Progenitor cell of endocrine pancreas (in vitro differentiated cells): ENCODE measurements around the gene CREBBP. TPM values are rescaled to one million over a fixed set of nuclear protein-coding genes. Genes with fewer than 3 reads are reported as not detected.

ENCODE experiments used
- DNase-seq: peaks from one replicate; pipeline ENCODE4 v3.0.0; 2021; ENCODE audit warnings: low spot score; ENCODE audit not compliant: unreplicated experiment
- H3K27ac Mint-ChIP-seq: 2 replicates; pipeline ENCODE4 v1.8.0; 2021; ENCODE audit warnings: mild to moderate bottlenecking, moderate library complexity, mixed read lengths
- H3K27me3 Mint-ChIP-seq: 2 replicates; pipeline ENCODE4 v1.8.0; 2021; ENCODE audit warnings: mixed read lengths
- H3K36me3 Mint-ChIP-seq: 2 replicates; pipeline ENCODE4 v1.8.0; 2022; ENCODE audit warnings: mixed read lengths; ENCODE audit not compliant: insufficient read depth
- H3K4me1 Mint-ChIP-seq: 2 replicates; pipeline ENCODE4 v1.8.0; 2021; ENCODE audit warnings: low read depth, mixed read lengths
- H3K4me3 Mint-ChIP-seq: 2 replicates; pipeline ENCODE4 v1.8.0; 2021; ENCODE audit warnings: low read depth, mild to moderate bottlenecking, moderate library complexity, mixed read lengths
- H3K9me3 Mint-ChIP-seq: 2 replicates; pipeline ENCODE4 v1.8.0; 2021; ENCODE audit warnings: low read depth, mixed read lengths
- total RNA-seq: library from RNA; stranded (reverse); gene quantifications from 2 replicates; pipeline ENCODE4 v1.2.1, GENCODE V29; 2021
- TF ChIP-seq, protein P1 (sequence below): fragments of 200-600 bp; sonication (generic); IDR thresholded peaks from one replicate; pipeline ENCODE4 v1.5.0; 2021; ENCODE audit warnings: antibody characterized with exemption, mild to moderate bottlenecking; ENCODE audit not compliant: unreplicated experiment

Gene CREBBP
- total RNA-seq, 1 donor from 2014 or later: 144 TPM

DNA sequence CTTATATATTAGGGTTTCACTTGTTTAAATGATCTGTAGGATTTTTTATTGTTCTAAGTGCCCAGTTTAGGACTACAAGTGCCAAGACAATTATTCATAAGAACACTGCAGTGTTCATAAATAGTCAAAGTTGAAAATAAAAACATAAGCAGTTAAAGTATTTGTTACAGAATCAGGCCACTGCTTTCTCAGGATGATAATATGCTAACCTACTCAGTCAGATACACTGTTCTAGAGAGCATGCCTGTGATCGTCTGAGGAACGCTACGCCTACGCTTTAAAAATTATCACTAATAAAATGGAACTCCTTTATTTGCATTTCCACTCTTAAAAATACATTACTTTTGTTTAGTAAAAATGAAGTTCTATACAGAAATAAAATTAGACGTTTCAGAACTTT is 125.7 kb downstream of the CREBBP start:
- Mint-ChIP-seq H3K9me3 (no peaks in the 10 kb centered on the region), H3K4me3 (no peak overlapping the region), H3K27ac (no peak overlapping the region), H3K4me1 (peaks cover 9% of the 10 kb centered on the region), H3K27me3 (no peaks in the 10 kb centered on the region), H3K36me3 (peaks cover 42% of the 10 kb centered on the region)
- TF ChIP-seq, protein P1, sequence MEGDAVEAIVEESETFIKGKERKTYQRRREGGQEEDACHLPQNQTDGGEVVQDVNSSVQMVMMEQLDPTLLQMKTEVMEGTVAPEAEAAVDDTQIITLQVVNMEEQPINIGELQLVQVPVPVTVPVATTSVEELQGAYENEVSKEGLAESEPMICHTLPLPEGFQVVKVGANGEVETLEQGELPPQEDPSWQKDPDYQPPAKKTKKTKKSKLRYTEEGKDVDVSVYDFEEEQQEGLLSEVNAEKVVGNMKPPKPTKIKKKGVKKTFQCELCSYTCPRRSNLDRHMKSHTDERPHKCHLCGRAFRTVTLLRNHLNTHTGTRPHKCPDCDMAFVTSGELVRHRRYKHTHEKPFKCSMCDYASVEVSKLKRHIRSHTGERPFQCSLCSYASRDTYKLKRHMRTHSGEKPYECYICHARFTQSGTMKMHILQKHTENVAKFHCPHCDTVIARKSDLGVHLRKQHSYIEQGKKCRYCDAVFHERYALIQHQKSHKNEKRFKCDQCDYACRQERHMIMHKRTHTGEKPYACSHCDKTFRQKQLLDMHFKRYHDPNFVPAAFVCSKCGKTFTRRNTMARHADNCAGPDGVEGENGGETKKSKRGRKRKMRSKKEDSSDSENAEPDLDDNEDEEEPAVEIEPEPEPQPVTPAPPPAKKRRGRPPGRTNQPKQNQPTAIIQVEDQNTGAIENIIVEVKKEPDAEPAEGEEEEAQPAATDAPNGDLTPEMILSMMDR: no peak
- no peak for DNase-seq

DNA sequence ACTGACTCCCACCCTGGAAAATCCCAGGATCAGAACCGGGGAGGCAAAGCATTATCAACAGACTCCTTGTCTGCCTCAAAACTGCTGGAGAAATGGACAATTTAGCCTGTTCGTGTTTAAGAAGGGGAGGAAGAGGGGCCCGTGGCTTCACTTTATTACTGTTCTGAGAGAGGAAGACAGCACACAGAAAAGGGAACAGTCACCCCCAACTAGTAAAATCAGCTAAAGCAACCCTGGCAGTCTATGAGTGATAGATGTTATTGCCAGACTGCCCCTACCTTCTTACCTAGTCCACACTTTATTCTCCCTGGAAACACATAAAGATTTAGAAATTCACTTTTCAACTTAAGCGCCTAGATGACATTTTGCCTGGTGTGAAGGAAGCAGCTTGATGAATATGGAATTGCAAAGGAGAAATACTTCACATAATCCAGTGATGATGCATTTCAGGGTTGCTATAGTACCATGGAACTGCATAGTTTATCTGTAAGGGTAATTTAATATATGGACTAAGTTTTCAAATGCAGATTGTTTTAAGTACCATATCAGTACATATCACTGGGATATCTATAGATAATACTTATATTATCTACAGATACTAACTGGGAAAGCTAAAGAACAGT is 126.3 kb downstream of the CREBBP start:
- no peak for DNase-seq
- TF ChIP-seq, protein P1: no peak
- peaks cover 42% of the 10 kb centered on the region for H3K36me3 Mint-ChIP-seq
- H3K27me3 Mint-ChIP-seq: no peaks in the 10 kb centered on the region
- peak overlapping the region; percentile 70 for H3K27ac Mint-ChIP-seq
- no peaks in the 10 kb centered on the region for H3K9me3 Mint-ChIP-seq
- peaks cover 9% of the 10 kb centered on the region for H3K4me1 Mint-ChIP-seq
- H3K4me3 Mint-ChIP-seq: no peak overlapping the region

DNA sequence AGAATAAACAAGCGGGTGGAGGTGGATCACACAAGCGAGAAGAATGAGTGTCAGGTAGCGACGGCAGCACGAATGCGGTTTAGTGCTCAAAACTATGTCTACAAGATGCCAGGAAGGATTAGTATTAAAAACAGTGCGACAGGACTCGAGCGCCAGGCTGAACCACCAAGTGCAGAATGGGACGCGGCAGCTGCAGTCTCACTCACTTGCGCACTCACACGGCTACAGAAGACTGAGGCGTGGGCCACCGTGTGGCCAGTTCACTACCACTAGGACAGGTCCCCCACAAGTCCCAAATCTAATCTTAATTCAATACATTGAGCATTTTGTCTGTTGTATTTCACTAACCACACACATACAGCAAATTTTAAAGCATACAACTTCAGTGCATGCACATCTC is 127.5 kb downstream of the CREBBP start:
- H3K9me3 Mint-ChIP-seq: no peaks in the 10 kb centered on the region
- no peaks in the 10 kb centered on the region for H3K27me3 Mint-ChIP-seq
- TF ChIP-seq, protein P1: no peak
- DNase-seq: no peak
- H3K4me1 Mint-ChIP-seq: peaks cover 8% of the 10 kb centered on the region
- no peak overlapping the region for H3K4me3 Mint-ChIP-seq
- H3K27ac Mint-ChIP-seq: peak overlapping the region; percentile 77
- H3K36me3 Mint-ChIP-seq: peaks cover 43% of the 10 kb centered on the region

DNA sequence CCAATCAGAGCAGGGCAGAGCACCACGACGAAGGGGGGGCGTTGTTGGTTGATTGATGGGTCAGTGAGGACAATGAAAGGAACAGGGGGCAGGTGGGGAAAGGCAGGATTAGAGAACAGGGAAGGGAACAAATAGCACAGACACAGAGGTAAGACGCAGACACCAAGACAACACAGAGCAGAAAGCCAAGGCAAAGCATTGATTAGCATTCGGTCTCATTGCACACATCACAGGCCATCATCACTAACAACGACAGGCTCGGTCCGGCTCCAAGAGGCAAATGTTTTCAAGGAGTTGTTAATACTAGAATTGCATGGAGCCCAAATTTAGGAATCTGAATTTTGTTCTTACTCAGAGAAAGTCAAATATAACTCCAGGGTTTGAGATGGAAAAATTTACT is 128.6 kb downstream of the CREBBP start:
- H3K27ac Mint-ChIP-seq: peak overlapping the region; percentile 77
- H3K4me3 Mint-ChIP-seq: no peak overlapping the region
- peaks cover 8% of the 10 kb centered on the region for H3K4me1 Mint-ChIP-seq
- no peak for DNase-seq
- TF ChIP-seq, protein P1: no peak
- peaks cover 43% of the 10 kb centered on the region for H3K36me3 Mint-ChIP-seq
- H3K27me3 Mint-ChIP-seq: no peaks in the 10 kb centered on the region
- H3K9me3 Mint-ChIP-seq: no peaks in the 10 kb centered on the region

DNA sequence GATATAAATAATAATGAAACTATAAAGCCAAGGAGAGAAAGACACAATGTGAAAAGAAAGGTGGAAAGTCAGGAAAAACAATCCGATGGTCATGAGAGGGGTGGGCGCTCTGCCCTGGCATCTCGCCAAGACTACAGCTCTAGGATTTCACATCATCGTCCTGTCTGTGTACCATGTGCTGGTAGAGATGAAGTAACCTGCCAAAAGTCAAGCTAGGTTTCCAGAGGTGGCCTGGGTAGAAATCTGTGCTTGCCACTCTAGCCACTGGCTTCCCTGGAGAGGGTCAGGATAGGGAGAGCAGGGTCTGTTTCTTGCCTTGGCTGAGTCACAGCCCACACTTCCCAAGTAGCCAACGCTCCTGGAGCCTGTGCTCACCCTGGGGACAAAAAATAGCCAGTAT is 132.2 kb downstream of the CREBBP start:
- Mint-ChIP-seq H3K9me3 (no peaks in the 10 kb centered on the region), H3K36me3 (peaks cover 45% of the 10 kb centered on the region), H3K27me3 (no peaks in the 10 kb centered on the region), H3K4me3 (no peak overlapping the region), H3K27ac (peak overlapping the region; percentile 56), H3K4me1 (peaks cover 8% of the 10 kb centered on the region)
- TF ChIP-seq, protein P1: no peak
- DNase-seq: no peak
